ENCODE data around the gene ERC1.
"Not testable (repeated sequence)": the region's sequence is repeated elsewhere in the genome, so short reads cannot be mapped to it uniquely, and the experiment has no call there.

Gene ERC1

DNA sequence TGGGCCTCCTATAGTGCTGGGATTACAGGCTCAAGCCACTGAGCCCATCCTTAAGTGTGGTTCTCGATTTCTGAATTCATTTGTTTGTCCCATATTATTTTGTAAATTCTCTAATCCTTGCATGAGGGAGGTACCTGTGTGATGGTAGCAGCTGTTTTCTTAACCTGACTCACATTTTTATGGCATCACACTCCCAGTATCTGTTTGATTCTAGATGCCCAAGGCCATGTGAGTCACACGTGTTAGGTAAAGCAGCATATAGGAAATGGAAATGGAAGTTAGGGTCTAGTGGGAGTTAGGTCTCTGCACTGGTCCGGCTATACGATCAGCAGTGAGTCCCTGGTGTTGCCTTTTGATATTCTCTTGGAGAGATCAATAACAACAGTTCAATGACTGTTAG lies 198.1 kb downstream of the ERC1 start:
- no peak for DNase-seq (ENCODE audit: low spot score)

DNA sequence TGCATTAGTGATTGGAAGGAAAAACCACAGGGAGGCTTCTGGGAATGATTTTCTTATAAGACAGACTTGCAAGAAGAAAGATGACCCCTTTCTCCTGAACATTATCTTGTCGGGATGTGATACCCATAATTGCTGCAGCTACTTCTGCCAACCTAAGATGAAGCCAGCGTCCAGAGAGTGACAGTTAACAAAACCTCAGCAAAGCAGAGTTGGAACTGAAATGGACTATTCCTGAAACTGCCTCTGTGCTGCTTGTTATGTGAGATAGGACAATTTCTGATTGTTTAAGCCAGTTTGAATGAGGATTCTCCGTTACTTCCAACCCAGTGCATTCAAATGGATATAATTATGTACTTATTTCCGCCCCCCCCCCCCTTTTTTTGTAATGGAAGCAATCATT lies 204.5 kb downstream of the ERC1 start:
- no peak for DNase-seq (ENCODE audit: low spot score)

DNA sequence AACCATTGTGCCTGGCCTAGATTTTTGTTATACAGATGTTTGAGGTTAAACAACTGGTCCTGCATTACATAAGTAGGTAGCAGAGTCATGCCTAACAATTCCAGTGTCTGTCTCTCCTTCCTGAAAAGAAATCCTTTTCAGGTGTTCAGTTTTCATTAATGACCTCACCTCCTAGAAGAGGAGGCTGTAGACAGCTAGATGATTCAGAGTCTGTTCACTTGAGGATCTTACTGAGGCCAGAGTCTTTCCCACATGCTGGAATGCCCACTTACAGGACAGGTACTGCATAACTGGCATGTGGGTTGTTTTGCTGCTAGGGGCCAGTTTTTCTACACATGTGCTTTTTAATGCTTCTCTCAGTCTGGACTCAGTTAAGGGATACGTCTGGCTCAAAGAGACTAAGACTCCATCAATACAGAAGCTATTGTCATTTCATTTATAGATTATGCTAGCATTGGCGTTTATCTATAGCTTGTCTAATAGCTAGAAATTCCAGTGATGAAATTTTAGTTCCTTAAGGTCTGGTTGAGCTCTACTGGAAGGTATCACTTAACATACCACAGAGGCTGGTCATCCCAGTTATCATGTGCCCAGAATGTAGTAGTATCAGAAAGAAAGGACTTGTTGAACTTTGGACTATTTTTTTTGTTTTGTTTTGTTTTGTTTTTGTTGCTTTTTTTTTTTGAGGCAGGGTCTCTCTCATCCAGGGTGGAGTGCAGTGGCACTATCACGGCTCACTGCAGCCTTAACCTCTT lies 206.4 kb downstream of the ERC1 start:
- DNase-seq (ENCODE audit: low spot score) = no peak

DNA sequence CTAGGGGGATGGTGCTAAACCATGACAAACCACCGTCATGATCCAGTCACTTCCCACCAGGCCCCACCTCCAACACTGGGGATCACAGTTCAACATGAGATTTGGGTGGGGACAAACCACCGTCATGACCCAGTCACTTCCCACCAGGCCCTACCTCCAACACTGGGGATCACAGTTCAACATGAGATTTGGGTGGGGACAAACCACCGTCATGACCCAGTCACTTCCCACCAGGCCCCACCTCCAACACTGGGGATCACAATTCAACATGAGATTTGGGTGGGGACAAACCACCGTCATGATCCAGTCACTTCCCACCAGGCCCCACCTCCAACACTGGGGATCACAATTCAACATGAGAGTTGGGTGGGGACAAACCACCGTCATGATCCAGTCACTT lies 207.8 kb downstream of the ERC1 start:
- DNase-seq (ENCODE audit: low spot score) = not testable (repeated sequence)

DNA sequence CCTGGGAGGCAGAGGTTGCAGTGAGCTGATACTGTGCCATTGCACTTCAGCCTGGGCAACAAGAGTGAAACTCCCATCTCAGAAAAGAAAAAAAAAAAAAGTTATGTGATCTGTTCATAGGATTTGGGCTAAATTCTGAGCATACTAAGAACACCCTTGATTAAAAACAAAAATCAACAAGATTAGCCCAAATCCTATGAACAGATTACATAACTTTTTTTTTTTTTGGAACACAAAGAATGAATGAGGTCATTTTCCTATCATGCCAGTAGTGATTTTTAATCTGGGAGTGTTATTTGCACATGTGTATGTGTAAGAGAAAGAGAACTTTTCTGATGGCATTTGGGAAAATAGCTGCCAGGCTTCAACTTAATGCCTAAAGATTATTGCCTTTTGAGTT lies 208.7 kb downstream of the ERC1 start:
- no peak for DNase-seq (ENCODE audit: low spot score)

DNA sequence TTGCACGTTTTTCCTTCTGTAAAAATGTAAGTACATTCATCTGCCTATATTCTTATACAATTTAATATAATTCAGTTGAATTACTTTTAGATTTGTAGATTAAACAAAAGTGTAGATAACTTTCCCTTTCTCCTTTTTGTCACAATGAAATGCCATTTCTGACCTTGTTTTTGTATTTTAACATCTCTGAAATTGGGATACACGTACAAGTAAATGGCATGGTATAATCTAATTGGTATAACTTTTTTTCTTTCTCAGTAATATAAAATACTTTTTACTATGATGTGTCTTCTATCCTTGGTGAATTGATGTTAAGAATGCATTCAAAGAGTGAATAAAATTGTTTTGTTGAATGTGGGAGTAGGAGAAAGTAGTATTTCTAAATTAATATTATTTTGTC lies 210.0 kb downstream of the ERC1 start:
- no peak for DNase-seq (ENCODE audit: low spot score)

DNA sequence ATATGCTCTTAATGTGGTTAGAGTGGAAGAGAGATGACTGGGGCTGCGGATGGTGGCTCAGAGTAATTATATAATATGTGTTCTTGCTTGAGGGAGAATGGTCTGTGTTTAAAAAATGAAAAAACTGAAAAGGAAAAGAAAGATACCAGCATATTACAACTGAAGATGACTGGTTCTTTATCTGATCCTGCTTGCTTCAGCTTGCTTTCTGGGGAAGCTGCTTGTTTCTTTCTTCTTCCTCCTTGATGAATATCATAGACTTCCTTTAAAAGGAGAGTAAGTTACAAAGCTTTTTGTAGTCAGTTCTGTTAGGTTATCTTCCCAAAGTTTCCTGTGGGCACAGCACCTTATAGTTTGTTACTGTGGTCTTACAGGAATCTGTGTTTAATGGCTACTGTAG lies 210.9 kb downstream of the ERC1 start:
- DNase-seq (ENCODE audit: low spot score) = no peak

DNA sequence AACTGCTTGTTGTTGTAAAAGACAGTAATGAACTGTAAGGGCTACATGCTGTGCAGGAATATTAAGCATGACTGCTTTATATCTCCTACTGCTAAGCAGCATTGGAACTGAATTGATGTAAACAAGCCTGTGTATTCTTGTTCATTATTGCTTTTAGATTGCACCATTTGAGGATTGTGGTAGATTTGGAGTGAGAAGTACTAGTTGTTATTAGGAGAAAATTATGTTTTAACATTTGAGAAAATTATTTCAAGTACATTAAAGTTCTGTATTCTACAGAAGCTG lies 212.7 kb downstream of the ERC1 start:
- no peak for DNase-seq (ENCODE audit: low spot score)

DNA sequence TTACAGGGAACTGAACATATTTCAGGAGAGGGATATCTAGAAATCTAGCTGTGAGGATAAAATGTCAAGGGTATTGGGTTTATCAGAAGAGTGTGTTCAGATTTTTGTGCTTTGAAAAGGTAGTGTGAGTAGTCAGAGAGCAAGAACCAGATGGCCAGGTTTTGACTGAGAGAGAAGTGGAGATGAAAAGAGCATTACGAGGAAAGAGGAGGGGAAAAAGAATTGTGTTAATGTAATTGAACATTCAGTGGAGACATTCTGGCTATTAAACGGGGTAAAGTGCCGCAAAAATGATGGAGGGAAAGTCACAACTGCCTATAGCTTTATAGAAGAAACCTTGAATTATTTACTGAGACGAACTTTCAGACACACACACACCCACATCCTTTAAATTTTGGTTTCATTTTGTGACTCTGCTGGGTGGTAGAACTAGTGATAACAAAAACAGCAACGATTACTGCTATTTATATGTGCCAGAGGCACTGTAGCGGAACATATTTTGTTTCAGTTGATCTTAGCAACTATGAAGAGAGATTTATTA lies 213.6 kb downstream of the ERC1 start:
- peak; percentile 31 for DNase-seq (ENCODE audit: low spot score)

DNA sequence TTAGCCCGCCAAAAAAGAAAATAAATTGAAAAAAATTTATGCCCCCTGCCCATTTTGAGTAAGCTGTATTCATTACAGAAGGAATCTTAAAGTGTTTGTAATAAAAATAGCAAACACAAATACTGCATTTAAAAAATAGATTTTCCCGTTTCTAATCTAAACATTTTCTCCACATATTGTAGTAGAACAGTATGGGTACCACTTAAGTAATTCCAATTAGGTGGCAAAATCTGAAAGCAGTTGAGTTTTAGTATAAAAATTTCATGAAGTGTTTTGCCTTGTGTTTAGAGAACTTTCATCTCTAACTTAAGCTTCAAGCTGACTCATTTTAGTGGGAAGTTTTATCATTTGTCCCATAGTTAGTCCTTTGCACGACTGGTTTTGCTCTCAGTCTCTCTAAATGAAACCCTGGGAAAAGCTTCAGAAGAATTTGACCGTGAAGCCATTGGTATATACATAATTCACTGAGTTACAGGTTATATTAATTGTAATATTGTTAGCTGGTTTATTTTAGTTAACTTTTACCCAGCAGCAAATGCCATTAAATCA lies 214.6 kb downstream of the ERC1 start:
- no peak for DNase-seq (ENCODE audit: low spot score)

DNA sequence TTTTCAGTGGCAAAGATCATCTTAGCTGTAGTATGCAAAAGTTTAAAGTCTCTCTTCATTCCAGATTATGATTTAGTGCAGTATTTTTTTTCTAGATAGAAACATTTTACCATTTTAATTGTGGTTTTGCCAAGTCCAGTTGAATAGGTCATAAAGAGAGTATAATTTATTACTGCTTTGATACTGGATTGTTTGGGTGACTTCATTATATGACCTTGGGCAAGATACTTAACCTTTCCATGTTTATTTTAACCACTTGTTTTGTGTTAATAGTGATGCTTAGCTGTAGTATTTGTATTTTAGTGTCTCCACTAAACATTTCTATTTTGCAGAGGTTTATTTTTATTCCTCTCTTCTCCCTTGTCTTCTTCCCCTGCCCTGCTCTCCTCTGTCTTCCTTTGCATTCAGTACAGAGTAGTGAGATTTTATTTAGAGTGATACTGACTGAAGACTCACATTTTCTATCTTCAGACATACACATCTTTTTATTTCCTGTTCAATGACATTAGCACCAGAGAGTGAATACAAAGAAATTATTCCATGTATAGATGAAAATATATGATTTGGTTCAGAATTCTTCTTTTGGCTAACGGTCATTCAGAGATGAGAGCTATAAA lies 215.2 kb downstream of the ERC1 start:
- no peak for DNase-seq (ENCODE audit: low spot score)

DNA sequence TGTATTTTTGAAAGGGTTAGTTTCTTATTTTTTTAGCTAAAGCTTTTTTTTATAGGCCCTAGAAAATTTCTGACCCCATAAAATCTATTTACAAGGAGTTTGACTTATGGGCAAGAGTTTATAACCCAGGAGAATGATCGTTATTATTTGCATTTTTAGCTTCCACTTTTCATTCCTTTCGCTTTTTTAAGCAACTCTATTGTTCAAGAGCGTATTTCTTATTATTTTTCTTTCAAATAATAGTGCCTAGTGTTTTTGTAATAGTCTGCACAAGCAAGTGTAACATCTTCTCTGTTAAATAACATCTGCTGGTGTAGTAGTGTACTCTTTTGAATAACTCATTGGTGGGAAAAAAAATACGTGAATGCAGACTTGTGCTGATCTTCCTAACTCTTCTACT lies 216.3 kb downstream of the ERC1 start:
- no peak for DNase-seq (ENCODE audit: low spot score)

DNA sequence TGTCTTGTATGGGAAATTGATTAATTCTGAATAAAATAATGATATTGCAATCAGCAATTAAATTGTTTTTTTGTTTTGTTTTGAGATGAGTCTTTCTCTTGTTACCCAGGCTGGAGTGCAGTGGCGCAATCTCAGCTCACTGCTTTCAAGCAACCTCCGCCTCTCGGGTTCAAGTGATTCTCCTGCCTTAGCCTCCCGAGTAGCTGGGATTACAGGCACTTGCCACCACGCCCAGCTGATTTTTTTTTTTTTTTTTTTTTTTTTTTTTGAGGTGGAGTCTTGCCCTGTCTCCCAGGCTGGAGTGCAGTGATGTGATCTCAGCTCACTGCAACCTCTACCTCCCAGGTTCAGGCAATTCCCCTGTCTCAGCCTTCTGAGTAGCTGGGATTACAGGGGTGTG lies 217.7 kb downstream of the ERC1 start:
- not testable (repeated sequence) for DNase-seq (ENCODE audit: low spot score)

DNA sequence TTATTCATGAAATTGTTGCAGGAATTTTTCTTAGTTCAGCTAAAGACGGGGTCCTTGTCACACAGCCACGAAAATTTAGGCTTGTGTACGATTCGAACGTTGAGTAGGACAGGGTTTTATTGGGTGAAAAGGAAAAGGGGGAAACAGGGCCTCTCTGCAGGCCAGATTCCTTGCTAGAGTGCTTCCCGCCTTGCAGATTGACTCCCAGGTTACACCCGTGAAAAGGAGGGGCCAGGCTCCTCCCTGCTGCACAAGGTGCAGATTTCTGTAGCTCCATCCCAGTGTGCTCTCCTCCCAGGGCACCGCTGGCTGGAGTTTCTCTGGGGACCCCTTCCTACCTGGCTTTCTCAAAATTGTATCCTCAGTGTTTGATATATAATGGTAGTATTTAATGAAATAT lies 221.5 kb downstream of the ERC1 start:
- DNase-seq (ENCODE audit: low spot score) = no peak

DNA sequence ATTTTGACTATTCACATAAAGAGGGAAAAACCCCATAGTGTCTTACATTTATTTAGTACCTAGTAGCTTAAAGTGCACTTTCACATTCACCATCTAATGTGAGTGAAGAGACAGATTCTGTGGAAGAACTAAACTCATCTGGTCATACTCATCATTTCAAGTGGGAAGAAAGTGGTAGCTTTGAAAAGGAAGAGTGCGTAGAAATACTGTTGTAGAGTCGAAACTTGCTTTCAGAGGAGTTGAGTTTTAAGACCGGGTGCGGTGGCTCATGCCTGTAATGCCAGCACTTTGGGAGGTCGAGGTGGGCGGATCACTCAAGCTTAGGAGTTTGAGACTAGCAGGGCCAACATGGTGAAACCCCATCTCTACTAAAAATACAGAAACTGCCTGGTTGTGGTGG lies 222.2 kb downstream of the ERC1 start:
- no peak for DNase-seq (ENCODE audit: low spot score)

DNA sequence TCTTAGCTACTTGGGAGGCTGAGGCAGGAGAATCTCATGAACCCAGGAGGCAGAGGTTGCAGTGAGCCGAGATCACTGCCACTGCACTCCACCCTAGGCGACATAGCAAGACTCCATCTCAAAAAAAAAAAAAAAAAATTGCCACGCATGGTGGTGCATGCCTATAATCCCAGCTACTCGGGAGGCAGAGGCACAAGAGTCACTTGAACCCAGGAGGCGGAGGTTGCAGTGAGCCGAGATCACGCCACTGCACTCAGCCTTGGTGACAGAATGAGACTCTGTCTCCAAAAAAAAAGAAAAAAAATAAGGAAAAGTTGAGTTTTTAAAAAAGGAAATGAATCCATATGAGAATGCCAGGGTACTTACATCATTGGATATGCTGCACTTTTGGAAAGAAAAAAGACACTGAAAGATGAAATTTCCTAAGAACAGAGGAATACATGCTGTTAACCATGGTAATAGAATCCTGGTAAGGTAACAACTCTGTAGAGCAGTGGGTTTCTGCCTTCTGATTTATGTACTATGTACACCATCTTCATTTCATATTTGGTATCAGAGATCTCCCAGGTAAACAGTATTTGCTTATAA lies 222.7 kb downstream of the ERC1 start:
- DNase-seq (ENCODE audit: low spot score) = no peak

DNA sequence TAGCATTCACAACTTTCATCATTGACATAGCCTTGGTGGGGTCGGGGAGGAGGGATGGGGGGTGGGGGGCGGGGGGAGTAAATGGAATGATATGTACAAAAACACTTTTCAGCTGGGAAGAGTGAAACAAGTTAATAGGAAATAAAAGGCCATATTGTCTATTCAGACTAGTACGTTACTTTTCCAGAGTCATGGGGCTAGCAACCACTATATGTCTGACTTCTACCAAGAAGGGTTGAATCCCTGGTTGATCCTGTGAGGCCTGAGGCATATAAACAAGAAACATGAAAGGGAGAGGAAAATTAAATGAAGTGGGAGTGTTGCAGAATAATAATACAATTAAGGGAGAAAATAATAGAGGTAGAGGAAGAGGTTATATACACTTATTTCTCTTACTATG lies 225.5 kb downstream of the ERC1 start:
- no peak for DNase-seq (ENCODE audit: low spot score)

DNA sequence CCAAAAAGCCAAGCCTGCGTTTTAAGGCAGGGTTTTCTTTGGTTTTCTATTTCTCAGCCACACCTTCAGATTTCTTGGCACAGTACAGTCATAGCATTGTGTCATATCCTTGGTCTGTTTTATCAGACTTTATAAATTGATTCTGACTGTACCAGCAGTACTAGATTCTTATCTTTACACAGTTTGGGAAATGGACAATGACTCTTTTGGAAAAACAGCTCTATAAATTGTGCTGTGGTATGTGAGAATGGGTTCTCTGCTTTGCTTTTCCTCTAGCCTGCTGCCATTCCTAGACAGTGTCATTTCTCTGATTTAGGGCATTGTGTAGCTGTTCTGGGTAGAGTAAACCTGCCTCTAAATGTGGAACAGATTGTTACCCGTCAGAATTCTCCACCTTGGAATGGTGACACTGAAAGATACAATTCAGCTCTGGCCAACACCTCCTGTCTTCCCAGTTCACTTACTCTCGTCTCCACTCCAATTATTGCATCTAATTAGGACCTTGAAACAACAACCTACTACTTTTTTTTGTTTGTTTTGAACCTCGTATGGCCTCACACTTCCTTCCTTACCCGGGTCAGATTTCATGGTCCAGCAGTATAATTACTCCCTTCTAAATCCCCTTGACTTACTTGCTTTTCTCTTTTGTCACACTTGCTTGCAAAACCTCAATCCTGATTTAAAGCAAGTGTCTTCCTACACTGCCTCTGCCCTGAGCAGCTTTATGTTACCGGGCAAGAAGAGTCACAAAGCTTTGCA lies 226.3 kb downstream of the ERC1 start:
- no peak for DNase-seq (ENCODE audit: low spot score)

DNA sequence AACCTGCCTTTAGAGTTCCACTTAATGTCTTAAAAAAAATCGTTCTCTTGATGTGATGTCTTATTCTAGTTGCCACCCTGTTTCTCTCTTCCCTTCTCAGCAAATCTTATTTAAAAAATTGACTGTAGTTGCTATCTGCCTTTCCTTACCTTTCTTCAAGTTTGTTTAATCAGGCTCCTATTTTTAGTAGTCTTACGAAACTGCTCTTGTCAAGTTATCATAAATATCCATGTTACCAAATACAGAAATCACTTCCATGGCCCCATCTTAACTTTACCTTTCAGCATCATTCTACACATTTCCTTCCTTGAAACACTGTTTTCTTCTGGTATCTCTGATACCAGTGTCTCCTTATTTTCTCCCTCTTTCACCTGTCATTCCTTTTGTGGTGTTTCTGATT lies 227.3 kb downstream of the ERC1 start:
- DNase-seq (ENCODE audit: low spot score) = no peak

DNA sequence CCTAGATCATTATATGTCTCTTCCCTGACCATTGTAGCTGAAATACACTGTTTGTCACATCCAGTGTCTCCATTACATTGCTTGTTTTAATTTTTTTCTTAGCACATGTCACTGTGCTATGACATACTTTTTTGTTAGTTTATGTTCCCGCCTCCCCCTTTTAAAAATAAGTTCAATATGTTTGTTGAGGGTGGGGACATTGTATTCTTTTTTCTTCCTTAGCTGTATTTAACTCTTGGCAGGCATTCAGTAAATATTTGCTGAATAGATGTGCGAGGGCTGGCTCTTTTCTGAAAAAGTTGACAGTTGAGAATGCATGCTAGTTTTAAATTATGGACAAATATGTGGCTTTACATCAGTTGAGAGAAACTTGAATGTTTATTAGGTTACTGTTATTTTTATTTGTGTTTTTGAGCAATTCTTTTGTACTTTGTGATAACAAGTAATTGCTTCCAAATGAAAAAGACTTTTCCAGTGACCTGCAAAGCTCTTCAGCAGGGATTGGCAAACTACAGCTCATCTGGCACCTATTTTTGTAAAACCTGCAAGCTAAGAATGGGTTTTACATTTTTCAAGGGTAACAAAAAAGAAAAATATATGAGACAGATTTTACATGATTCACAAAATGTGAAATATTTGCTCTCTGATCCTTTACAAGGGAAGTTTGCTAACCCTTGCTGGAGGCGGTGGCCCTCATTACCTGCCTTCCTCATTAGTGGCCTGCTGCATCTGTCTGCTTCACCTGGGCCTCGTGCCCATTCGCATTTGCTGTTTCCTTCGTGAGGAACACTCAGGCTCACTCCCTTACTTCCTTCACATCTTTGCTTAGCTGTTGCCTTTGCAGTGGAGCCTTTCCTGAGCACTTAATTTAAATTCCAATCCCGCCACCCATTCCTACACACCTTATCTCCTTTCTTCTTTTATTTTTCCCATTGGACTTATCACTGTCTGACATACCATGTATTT lies 229.4 kb downstream of the ERC1 start:
- DNase-seq (ENCODE audit: low spot score) = no peak

DNA sequence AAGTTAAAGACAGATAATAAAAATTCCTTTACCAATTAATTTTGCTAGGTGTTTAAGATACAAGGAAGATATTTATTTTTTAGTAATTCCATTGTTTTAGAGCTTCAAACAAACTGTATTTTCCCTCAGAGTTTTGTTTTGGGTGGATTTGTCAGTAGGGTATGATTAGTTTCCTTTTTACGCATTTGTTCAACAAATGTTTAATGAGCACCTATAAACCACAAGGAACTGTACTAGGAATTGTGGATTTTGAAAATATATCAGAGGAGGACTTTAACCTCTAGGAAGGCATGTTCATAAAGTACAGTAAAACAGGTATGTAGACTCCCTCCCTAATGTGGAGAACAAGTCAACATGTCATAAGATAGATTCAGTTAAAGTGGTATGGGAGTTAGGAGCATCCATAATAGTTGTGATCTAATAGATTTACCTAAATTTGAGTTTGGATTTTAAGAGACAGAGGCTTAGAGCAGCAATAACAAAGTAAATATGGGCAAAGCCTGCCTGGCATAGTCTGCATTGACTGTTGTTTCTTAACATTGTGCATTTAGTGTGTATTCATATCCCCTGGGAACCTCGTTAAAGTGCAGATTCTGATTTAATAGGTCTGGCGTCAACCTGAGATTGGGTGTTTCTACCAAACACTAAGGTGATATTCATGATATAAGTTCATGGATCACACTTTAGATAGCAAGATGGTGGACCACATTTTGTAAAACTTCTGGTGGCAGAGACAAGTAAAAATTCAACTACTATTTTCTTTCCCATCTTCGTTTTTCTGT lies 232.0 kb downstream of the ERC1 start:
- DNase-seq (ENCODE audit: low spot score) = no peak
